Ishikawa (cell line): ENCODE measurements around the gene METAP2.

ENCODE experiments used
- EP300 ChIP-seq: IDR thresholded peaks from 2 replicates; pipeline ENCODE4 v1.6.1; 2012; ENCODE audit warnings: borderline replicate concordance
- REST ChIP-seq: IDR thresholded peaks from 2 replicates; pipeline ENCODE4 v1.6.1; 2012; ENCODE audit warnings: low read depth, mild to moderate bottlenecking
- ZBTB7A ChIP-seq: IDR thresholded peaks from 2 replicates; pipeline ENCODE4 v1.6.1; 2012; ENCODE audit warnings: low read depth

GRCh38 chr12:95517246-95517645 is 43.3 kb downstream of the METAP2 start:
- TF ChIP-seq EP300, result no peak
- TF ChIP-seq ZBTB7A, result no peak
- no peak for TF ChIP-seq REST
